GM23248 (cell line): ENCODE data around the gene RNF214. TPM values are rescaled to one million over a fixed set of nuclear protein-coding genes. Genes with fewer than 3 reads are reported as not detected.
"Not testable (repeated sequence)": the region's sequence is repeated elsewhere in the genome, so short reads cannot be mapped to it uniquely, and the experiment has no call there.

Source experiments
- DNase-seq: peaks from one replicate; pipeline ENCODE4 v3.0.0-alpha.2; 2015
- H2AFZ ChIP-seq: fragments of 200-600 bp; sonication (generic); 2 replicates; pipeline ENCODE4 v1.6.1; 2016; ENCODE audit warnings: antibody characterized with exemption
- H3F3A ChIP-seq: fragments of 200-600 bp; sonication (generic); 2 replicates; pipeline ENCODE4 v1.6.1; 2016; ENCODE audit warnings: mild to moderate bottlenecking, antibody characterized with exemption, mixed run types; ENCODE audit not compliant: insufficient read depth
- H3K27ac ChIP-seq: fragments of 200-600 bp; sonication (generic); 2 replicates; pipeline ENCODE4 v1.5.1; 2016; ENCODE audit warnings: mild to moderate bottlenecking
- H3K27me3 ChIP-seq: fragments of 200-600 bp; sonication (generic); replicated peaks from 2 replicates; pipeline ENCODE4 v1.6.1; 2016; ENCODE audit warnings: mild to moderate bottlenecking; ENCODE audit not compliant: insufficient read depth
- H3K36me3 ChIP-seq: fragments of 200-600 bp; sonication (generic); 2 replicates; pipeline ENCODE4 v1.6.1; 2016; ENCODE audit warnings: low read depth, mild to moderate bottlenecking
- H3K4me1 ChIP-seq: fragments of 200-600 bp; sonication (generic); 2 replicates; pipeline ENCODE4 v1.6.1; 2016; ENCODE audit warnings: mild to moderate bottlenecking; ENCODE audit not compliant: insufficient read depth
- H3K4me2 ChIP-seq: fragments of 200-600 bp; sonication (generic); one replicate; pipeline ENCODE4 v1.6.1; 2016; ENCODE audit warnings: mild to moderate bottlenecking; ENCODE audit not compliant: unreplicated experiment
- H3K4me3 ChIP-seq: fragments of 200-600 bp; sonication (generic); 2 replicates; pipeline ENCODE4 v1.5.1; 2016; ENCODE audit warnings: mild to moderate bottlenecking
- H3K79me2 ChIP-seq: fragments of 200-600 bp; sonication (generic); 2 replicates; pipeline ENCODE4 v1.6.1; 2016; ENCODE audit warnings: mild to moderate bottlenecking; ENCODE audit not compliant: insufficient read depth
- H3K9ac ChIP-seq: fragments of 200-600 bp; sonication (generic); 2 replicates; pipeline ENCODE4 v1.6.1; 2016; ENCODE audit warnings: mild to moderate bottlenecking
- H3K9me2 ChIP-seq: fragments of 200-600 bp; sonication (generic); 2 replicates; pipeline ENCODE4 v1.6.1; 2016; ENCODE audit warnings: mixed run types, mild to moderate bottlenecking, moderate library complexity; ENCODE audit not compliant: insufficient read depth
- H3K9me3 ChIP-seq: fragments of 200-600 bp; sonication (generic); one replicate; pipeline ENCODE4 v1.6.1; 2017; ENCODE audit warnings: low read depth
- H4K20me1 ChIP-seq: fragments of 200-600 bp; sonication (generic); 2 replicates; pipeline ENCODE4 v1.6.0; 2016; ENCODE audit not compliant: insufficient read depth
- EZH2 ChIP-seq: fragments of 200-600 bp; sonication (generic); IDR thresholded peaks from 2 replicates; pipeline ENCODE4 v1.6.1; 2018; ENCODE audit warnings: antibody characterized with exemption, mild to moderate bottlenecking; ENCODE audit not compliant: insufficient read depth, poor library complexity, severe bottlenecking
- EZH2phosphoT487 ChIP-seq: fragments of 200-600 bp; sonication (generic); IDR thresholded peaks from 2 replicates; pipeline ENCODE4 v1.6.1; 2018; ENCODE audit warnings: antibody characterized with exemption, moderate library complexity, mild to moderate bottlenecking, low read depth; ENCODE audit not compliant: insufficient read depth
- WGBS, 2 experiments: methylation state at CpG; one replicate each; pipeline ENCODE4 v1.1.6; 2015 to 2017; ENCODE audit warnings: low lambda C conversion rate in 2 of 2, low coverage in 1 of 2; ENCODE audit errors: missing lambda C conversion rate in 2 of 2; 5-methylcytosine and 5-hydroxymethylcytosine counted together
- in situ Hi-C: fragments of 300-500 bp; cut with MboI; formaldehyde crosslinking; loops from 2 replicates; pipeline ENCODE4 v1.15.0; 2020
- polyA plus RNA-seq: library from polyadenylated mRNA; unstranded; fragments of >200 nt; fragmentation: Nextera tagmentation; extraction: Ambion mirVana; gene quantifications from 2 replicates; pipeline ENCODE4 v1.2.1, GENCODE V29; 2016
- total RNA-seq: library from RNA; depleted of rRNA; stranded (reverse); fragments of >200 nt; shearing (Covaris generic); gene quantifications from 2 replicates; pipeline ENCODE4 v1.2.3, GENCODE V29; 2014

RNF214 gene
- total and polyA plus RNA-seq, 2 experiments from 2014 or later = 5.8 to 11.3 TPM

DNA sequence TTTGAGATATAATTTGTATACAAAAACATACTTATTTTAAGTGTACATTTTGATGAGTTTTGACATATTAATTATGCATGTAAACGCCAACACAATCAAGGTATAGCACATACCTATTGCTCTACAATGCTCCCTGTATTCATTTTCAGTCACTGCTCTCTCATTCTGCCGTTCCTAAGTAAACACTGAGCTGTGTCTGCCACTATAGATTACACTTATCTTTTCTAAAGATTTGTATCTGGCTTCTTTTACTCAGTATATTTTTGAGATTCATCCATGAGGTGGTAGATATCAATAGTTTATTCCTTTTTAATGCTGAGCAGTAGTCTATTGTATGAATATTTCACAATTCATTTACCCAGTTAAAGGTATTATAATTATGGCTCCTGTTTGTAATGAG is 33.3 kb downstream of the RNF214 start:
- in situ Hi-C loops = no loop called here
- no peak for TF ChIP-seq EZH2
- TF ChIP-seq EZH2phosphoT487 = no peak
- Histone ChIP-seq H2AFZ (no peak overlapping the region), H3K9me3 (no peaks in the 10 kb centered on the region), H3K36me3 (0 out of 2 replicates have a peak, but pooled peaks cover 4% of the 10 kb centered on the region), H3K79me2 (no peaks in the 10 kb centered on the region), H3K27ac (no peak overlapping the region), H3F3A (no peaks in the 10 kb centered on the region), H3K4me2 (no peak overlapping the region), H3K9ac (no peak overlapping the region), H4K20me1 (no peaks in the 10 kb centered on the region), H3K9me2 (no peaks in the 10 kb centered on the region), H3K4me3 (no peak overlapping the region), H3K4me1 (no peaks in the 10 kb centered on the region), H3K27me3 (no peaks in the 10 kb centered on the region)
- DNase-seq = no peak
- WGBS, 2 experiments = 98% methylated on average over 2 of the region's 2 CpGs

DNA sequence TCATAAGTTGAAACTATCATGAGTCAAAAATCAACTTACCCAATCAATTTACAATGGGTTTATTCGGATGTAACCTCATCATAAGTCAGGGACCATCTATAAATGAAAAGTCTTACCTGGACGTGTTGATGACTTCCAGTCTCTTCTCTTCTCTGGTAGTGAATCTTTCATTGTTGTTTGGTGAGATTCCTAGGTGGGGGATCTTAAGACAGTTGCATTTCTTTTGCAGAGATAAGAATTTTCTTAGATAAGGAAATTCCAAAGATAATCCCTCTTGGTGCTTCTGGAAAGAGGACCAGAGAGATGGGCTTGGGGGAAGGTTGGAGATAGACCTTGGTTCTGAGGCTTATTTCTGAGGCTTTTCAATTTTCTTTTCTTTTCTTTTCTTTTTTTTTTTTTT is 37.4 kb downstream of the RNF214 start:
- H3F3A ChIP-seq = peaks cover 7% of the 10 kb centered on the region
- H3K9ac ChIP-seq = no peak overlapping the region
- H3K27me3 ChIP-seq = no peaks in the 10 kb centered on the region
- peaks cover 5% of the 10 kb centered on the region; the same call in 1 of the 2 replicates for H3K36me3 ChIP-seq
- H3K4me3 ChIP-seq = no peak overlapping the region
- H3K4me2 ChIP-seq = no peak overlapping the region
- H4K20me1 ChIP-seq = no peaks in the 10 kb centered on the region
- H3K27ac ChIP-seq = no peak overlapping the region
- 93 to 95% methylated on average over 2 of the region's 2 CpGs for WGBS, 2 experiments
- H3K9me3 ChIP-seq = no peaks in the 10 kb centered on the region
- H3K9me2 ChIP-seq = no peaks in the 10 kb centered on the region
- peaks cover 8% of the 10 kb centered on the region for H3K4me1 ChIP-seq
- H3K79me2 ChIP-seq = no peaks in the 10 kb centered on the region
- in situ Hi-C loops = no loop called here
- DNase-seq = no peak
- H2AFZ ChIP-seq = no peak overlapping the region
- TF ChIP-seq EZH2phosphoT487 (no peak), EZH2 (no peak)

DNA sequence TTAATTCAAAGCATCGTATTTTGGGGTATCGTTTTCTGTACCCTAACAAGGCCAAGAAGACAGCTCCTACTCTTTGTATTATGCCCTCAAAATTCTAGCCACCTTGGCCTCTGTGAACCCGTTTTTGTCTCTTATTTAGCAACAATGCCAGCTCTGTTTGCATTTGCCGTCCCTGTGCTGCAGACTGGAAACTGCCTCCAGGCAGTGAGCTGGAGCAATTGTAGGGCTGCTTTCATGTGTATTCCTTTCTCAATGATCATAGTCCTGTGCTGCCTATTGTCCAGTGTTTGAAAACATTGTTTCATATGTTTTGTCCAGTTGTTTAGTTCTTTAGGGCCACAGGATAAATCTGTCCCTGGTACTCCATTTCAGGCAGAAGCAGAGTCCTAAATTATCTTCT is 38.7 kb downstream of the RNF214 start:
- Histone ChIP-seq H3F3A (peaks cover 7% of the 10 kb centered on the region), H2AFZ (no peak overlapping the region), H3K4me1 (peaks cover 18% of the 10 kb centered on the region), H3K4me3 (no peak overlapping the region), H3K79me2 (no peaks in the 10 kb centered on the region), H4K20me1 (no peaks in the 10 kb centered on the region), H3K4me2 (no peak overlapping the region), H3K27ac (no peak overlapping the region), H3K9me2 (no peaks in the 10 kb centered on the region), H3K9me3 (no peaks in the 10 kb centered on the region), H3K9ac (no peak overlapping the region), H3K36me3 (peaks cover 5% of the 10 kb centered on the region; the same call in 1 of the 2 replicates), H3K27me3 (no peaks in the 10 kb centered on the region)
- WGBS, 2 experiments = 98% methylated on average over 4 of the region's 4 CpGs
- in situ Hi-C loops = no loop called here
- no peak for DNase-seq
- TF ChIP-seq EZH2 = no peak
- no peak for TF ChIP-seq EZH2phosphoT487

DNA sequence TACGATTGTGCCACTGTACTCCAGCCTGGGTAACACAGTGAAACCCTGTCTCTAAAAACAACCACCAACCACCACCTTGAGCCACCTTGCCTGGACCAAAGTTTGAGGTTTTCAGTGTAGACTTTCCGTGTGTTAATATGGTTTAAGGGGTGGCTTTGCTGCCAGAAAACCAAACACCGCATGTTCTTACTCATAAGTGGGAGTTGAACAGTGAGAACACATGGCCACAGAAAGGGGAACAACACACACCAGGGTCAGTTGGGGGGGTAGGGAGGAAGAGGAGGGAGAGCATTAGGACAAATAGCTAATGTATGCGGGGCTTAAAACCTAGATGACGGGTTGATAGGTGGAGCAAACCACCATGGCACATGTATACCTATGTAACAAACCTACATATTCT is 39.7 kb downstream of the RNF214 start:
- H4K20me1 ChIP-seq, H3K4me2 ChIP-seq, H3K9me2 ChIP-seq, H3K4me3 ChIP-seq, H3K27me3 ChIP-seq, H2AFZ ChIP-seq, H3K36me3 ChIP-seq, H3K79me2 ChIP-seq, H3K27ac ChIP-seq, DNase-seq, H3K9ac ChIP-seq, H3K9me3 ChIP-seq, in situ Hi-C loops, H3F3A ChIP-seq: not testable (repeated sequence)
- 96 to 100% methylated on average over 5 of the region's 5 CpGs for WGBS, 2 experiments
- peaks cover 22% of the 10 kb centered on the region for H3K4me1 ChIP-seq
